ENCODE measurements around the gene CDH23. TPM values are rescaled to one million over a fixed set of nuclear protein-coding genes. Genes with fewer than 3 reads are reported as not detected.

CDH23 gene
- total and polyA plus RNA-seq, 10 of the 15 experiments (the other 5 are each of a cell fraction or from before 2014, with no cell fraction given): 0.09 to 0.40 (median 0.15) TPM; not detected in 1

GRCh38 chr10:71610651-71611050 lies 213.9 kb downstream of the CDH23 start:
- H3K27me3 ChIP-seq (replicated peaks in 1 of 2; ENCODE audit: control insufficient read depth in 2 of 2, insufficient read depth in 2 of 2, low read length in 1 of 2): no peaks in the 10 kb centered on the region; a peak in 2 of 4 replicates
- POLR2A ChIA-PET: no interaction called here

More at GRCh38 chr10:71610651-71611050, 213.9 kb downstream of the CDH23 start:
- Histone ChIP-seq H3K4me2 (ENCODE audit: control insufficient read depth, insufficient read depth) (no peak overlapping the region), H3K79me2 (ENCODE audit: control insufficient read depth, insufficient read depth, low read length) (no peaks in the 10 kb centered on the region), H3K9me3 (replicated peaks; ENCODE audit: control insufficient read depth, insufficient read depth, low read length) (no peaks in the 10 kb centered on the region), H3K36me3 (ENCODE audit: control insufficient read depth in 2 of 2, insufficient read depth in 2 of 2, low read length in 1 of 2) (no peaks in the 10 kb centered on the region), H3K27ac (ENCODE audit: control insufficient read depth, insufficient read depth) (no peak overlapping the region), H4K20me1 (ENCODE audit: control insufficient read depth, insufficient read depth) (no peaks in the 10 kb centered on the region), H3K4me1 (ENCODE audit: control insufficient read depth, insufficient read depth, low read length) (no peaks in the 10 kb centered on the region), H2AFZ (ENCODE audit: control insufficient read depth, low read depth, low read length) (no peak overlapping the region), H3K4me3 (no peak overlapping the region), H3K9ac (ENCODE audit: control insufficient read depth, insufficient read depth, low read length) (no peak overlapping the region)
- RAD21 ChIA-PET (ENCODE audit: unreplicated experiment): interaction anchor here (0.7 to 1.2 kb wide), 4 partner anchors 40 to 294 kb away, joined by 3 to 6 read pairs (median 4); no protein-coding TSS in a partner anchor
- ATAC-seq: no peak
- SMC1A ChIA-PET (ENCODE audit: uncharacterized antibody, unreplicated experiment): interaction anchor here (0.6 kb wide), 2 partner anchors 31 to 175 kb away, joined by 3 read pairs; no protein-coding TSS in a partner anchor
- intact Hi-C loops (cut with micrococcal nuclease; ENCODE audit: unreplicated experiment) (no loop called here), in situ Hi-C loops (cut with MboI) (no loop called here)
- CTCF ChIA-PET: interaction anchor here (0.7 to 7.9 kb wide), 8 partner anchors 9 to 294 kb away, joined by 3 to 64 read pairs (median 6); partner anchors contain the start of gene SLC29A3
- WGBS (ENCODE audit: insufficient coverage, insufficient replicate concordance, low lambda C conversion rate, missing lambda C conversion rate): 0% methylated on average over 3 of the region's 3 CpGs
- DNase-seq (ENCODE audit: low read depth, low spot score): no peak
- TF ChIP-seq RBBP5 (conservative IDR thresholded peaks at IDR 0.05) (no peak), RELB (IDR thresholded peaks at IDR 0.05; ENCODE audit: low read depth) (no peak), NFYA (IDR thresholded peaks at IDR 0.05; ENCODE audit: borderline replicate concordance, low read depth, low read length) (no peak), RELA (IDR thresholded peaks at IDR 0.05; ENCODE audit: borderline replicate concordance, partially characterized antibody) (no peak), BRCA1 (IDR thresholded peaks at IDR 0.05; ENCODE audit: low read depth, low read length) (no peak), TBL1XR1 (IDR thresholded peaks at IDR 0.05; ENCODE audit: low read depth, low read length) (no peak), CHD2 (IDR thresholded peaks at IDR 0.05; ENCODE audit: borderline replicate concordance, low read depth, low read length) (no peak), NBN (IDR thresholded peaks at IDR 0.05) (no peak), E2F8 (IDR thresholded peaks at IDR 0.05; ENCODE audit: low read depth, partially characterized antibody) (no peak), RCOR1 (conservative IDR thresholded peaks at IDR 0.05; ENCODE audit: low read depth, low read length) (no peak), FOXK2 (IDR thresholded peaks at IDR 0.05) (no peak), POLR2AphosphoS2 (IDR thresholded peaks at IDR 0.05; ENCODE audit: low read depth, low read length) (no peak), EGR1 (IDR thresholded peaks at IDR 0.05; ENCODE audit: borderline replicate concordance in 1 of 2, low read depth in 2 of 2, low read length in 2 of 2) (no peak), ZBED1 (IDR thresholded peaks at IDR 0.05; ENCODE audit: borderline replicate concordance) (no peak), SUZ12 (IDR thresholded peaks at IDR 0.05; ENCODE audit: unreplicated experiment) (no peak), PML (IDR thresholded peaks at IDR 0.05; ENCODE audit: low read length) (no peak), ETV6 (conservative IDR thresholded peaks at IDR 0.05 in 1 of 2, IDR thresholded peaks at IDR 0.05 in 1 of 2; ENCODE audit: borderline replicate concordance in 1 of 2, low read depth in 1 of 2) (no peak), KDM1A (IDR thresholded peaks at IDR 0.05; ENCODE audit: borderline replicate concordance) (no peak)
- no peak for FAIRE-seq
- no TSS peak for BruUV-seq (replicated peaks)

Data from GM12878 (cell line).